Nephron (organoid): ENCODE measurements around the gene METRNL.

Source experiments
- H3K27ac Mint-ChIP-seq, 3 experiments: 2 replicates each; pipeline ENCODE4 v1.8.0; 2020; ENCODE audit warnings: mixed read lengths in 3 of 3, mild to moderate bottlenecking in 2 of 3, moderate library complexity in 1 of 3
- H3K27me3 Mint-ChIP-seq: 2 replicates; pipeline ENCODE4 v1.8.0; 2021; ENCODE audit warnings: low read depth, mild to moderate bottlenecking, moderate library complexity, mixed read lengths
- H3K36me3 Mint-ChIP-seq: 2 replicates; pipeline ENCODE4 v1.8.0; 2020; ENCODE audit warnings: low read depth, mixed read lengths
- H3K4me1 Mint-ChIP-seq: 2 replicates; pipeline ENCODE4 v1.8.0; 2020; ENCODE audit warnings: mixed read lengths
- H3K4me3 Mint-ChIP-seq, 3 experiments: 2 replicates each; pipeline ENCODE4 v1.8.0; 2020; ENCODE audit warnings: mild to moderate bottlenecking in 3 of 3, mixed read lengths in 3 of 3, moderate library complexity in 2 of 3
- H3K9me3 Mint-ChIP-seq: 2 replicates; pipeline ENCODE4 v1.8.0; 2020; ENCODE audit warnings: mixed read lengths
- CTCF ChIP-seq, 3 experiments: fragments of 200-600 bp; sonication (generic); IDR thresholded peaks; one replicate each; pipeline ENCODE4 v1.5.0; 2021; ENCODE audit warnings: antibody characterized with exemption in 3 of 3; ENCODE audit not compliant: unreplicated experiment in 3 of 3

Gene METRNL

GRCh38 chr17:83101805-83102480 lies 22.5 kb downstream of the METRNL start:
- H3K9me3 Mint-ChIP-seq: no peaks in the 10 kb centered on the region
- peaks cover 32% of the 10 kb centered on the region for H3K4me1 Mint-ChIP-seq
- peaks cover 10% of the 10 kb centered on the region for H3K27me3 Mint-ChIP-seq
- H3K27ac Mint-ChIP-seq: peak overlapping the region; percentile 46 to 82 (median 54)
- H3K4me3 Mint-ChIP-seq: peak overlapping the region in 2 of 3 experiments; percentile 15 to 19
- no peak for TF ChIP-seq CTCF (IDR thresholded peaks at IDR 0.05; ENCODE audit: unreplicated experiment in 3 of 3)
- H3K36me3 Mint-ChIP-seq: no peaks in the 10 kb centered on the region

GRCh38 chr17:83103200-83103942 lies 24.0 kb downstream of the METRNL start:
- no peak overlapping the region for H3K27ac Mint-ChIP-seq
- no peak for TF ChIP-seq CTCF (IDR thresholded peaks at IDR 0.05; ENCODE audit: unreplicated experiment in 3 of 3)
- H3K4me1 Mint-ChIP-seq: peaks cover 31% of the 10 kb centered on the region
- peaks cover 7% of the 10 kb centered on the region for H3K27me3 Mint-ChIP-seq
- H3K4me3 Mint-ChIP-seq: no peak overlapping the region
- no peaks in the 10 kb centered on the region for H3K9me3 Mint-ChIP-seq
- H3K36me3 Mint-ChIP-seq: no peaks in the 10 kb centered on the region

- H3K4me1 Mint-ChIP-seq: peaks cover 35% of the 10 kb centered on the region
- TF ChIP-seq CTCF (IDR thresholded peaks at IDR 0.05; ENCODE audit: unreplicated experiment in 3 of 3): no peak
- peak overlapping the region in 1 of 3 experiments; percentile 23 for H3K27ac Mint-ChIP-seq
- H3K4me3 Mint-ChIP-seq: peak overlapping the region in 1 of 3 experiments; percentile 26
- H3K27me3 Mint-ChIP-seq: peaks cover 10% of the 10 kb centered on the region
- peaks cover 3% of the 10 kb centered on the region for H3K9me3 Mint-ChIP-seq
- H3K36me3 Mint-ChIP-seq: no peaks in the 10 kb centered on the region
These were observed 24.5 kb downstream of the METRNL start for GRCh38 chr17:83103943-83104311.

GRCh38 chr17:83104577-83105505 lies 25.4 kb downstream of the METRNL start:
- no peak for TF ChIP-seq CTCF (IDR thresholded peaks at IDR 0.05; ENCODE audit: unreplicated experiment in 3 of 3)
- Mint-ChIP-seq H3K27me3 (peaks cover 12% of the 10 kb centered on the region), H3K9me3 (peaks cover 4% of the 10 kb centered on the region), H3K36me3 (no peaks in the 10 kb centered on the region), H3K4me3 (peak overlapping the region in 1 of 3 experiments; percentile 28), H3K4me1 (peaks cover 39% of the 10 kb centered on the region), H3K27ac (peak overlapping the region in 2 of 3 experiments; percentile 23 to 51)

GRCh38 chr17:83105512-83105911 lies 26.1 kb downstream of the METRNL start:
- H3K27me3 Mint-ChIP-seq: peaks cover 14% of the 10 kb centered on the region
- H3K36me3 Mint-ChIP-seq: no peaks in the 10 kb centered on the region
- H3K4me1 Mint-ChIP-seq: peaks cover 40% of the 10 kb centered on the region
- no peak for TF ChIP-seq CTCF (IDR thresholded peaks at IDR 0.05; ENCODE audit: unreplicated experiment in 3 of 3)
- no peak overlapping the region for H3K4me3 Mint-ChIP-seq
- H3K27ac Mint-ChIP-seq: peak overlapping the region in 2 of 3 experiments; percentile 46 to 70
- H3K9me3 Mint-ChIP-seq: peaks cover 4% of the 10 kb centered on the region
